ENCODE data around the gene CXorf66.

CXorf66 gene

DNA sequence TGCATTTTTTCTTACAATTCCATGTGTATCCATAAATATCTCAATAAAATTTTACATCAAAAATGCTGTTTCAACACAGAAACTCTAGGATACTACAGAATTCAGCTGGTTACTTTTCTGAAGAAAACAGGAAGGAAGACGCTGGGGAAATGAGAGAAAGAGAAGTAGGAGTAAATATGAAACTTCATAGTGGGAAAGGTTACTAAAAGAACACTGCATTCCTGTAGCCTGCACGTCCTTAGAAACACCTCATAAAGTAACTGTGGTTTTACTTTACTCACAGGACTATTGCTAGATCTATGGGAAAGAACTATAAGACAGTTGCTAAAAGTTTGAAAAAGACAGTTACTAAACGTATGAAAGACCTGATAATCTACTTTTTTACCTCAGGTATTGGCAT lies 55.6 kb downstream of the CXorf66 start:
- no peak overlapping the region for H3K4me3 ChIP-seq (replicated peaks; ENCODE audit: low read depth, low read length)
- no peak for DNase-seq (ENCODE audit: extremely low read depth, low read depth)
- TF ChIP-seq, protein P1, sequence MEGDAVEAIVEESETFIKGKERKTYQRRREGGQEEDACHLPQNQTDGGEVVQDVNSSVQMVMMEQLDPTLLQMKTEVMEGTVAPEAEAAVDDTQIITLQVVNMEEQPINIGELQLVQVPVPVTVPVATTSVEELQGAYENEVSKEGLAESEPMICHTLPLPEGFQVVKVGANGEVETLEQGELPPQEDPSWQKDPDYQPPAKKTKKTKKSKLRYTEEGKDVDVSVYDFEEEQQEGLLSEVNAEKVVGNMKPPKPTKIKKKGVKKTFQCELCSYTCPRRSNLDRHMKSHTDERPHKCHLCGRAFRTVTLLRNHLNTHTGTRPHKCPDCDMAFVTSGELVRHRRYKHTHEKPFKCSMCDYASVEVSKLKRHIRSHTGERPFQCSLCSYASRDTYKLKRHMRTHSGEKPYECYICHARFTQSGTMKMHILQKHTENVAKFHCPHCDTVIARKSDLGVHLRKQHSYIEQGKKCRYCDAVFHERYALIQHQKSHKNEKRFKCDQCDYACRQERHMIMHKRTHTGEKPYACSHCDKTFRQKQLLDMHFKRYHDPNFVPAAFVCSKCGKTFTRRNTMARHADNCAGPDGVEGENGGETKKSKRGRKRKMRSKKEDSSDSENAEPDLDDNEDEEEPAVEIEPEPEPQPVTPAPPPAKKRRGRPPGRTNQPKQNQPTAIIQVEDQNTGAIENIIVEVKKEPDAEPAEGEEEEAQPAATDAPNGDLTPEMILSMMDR (IDR thresholded peaks at IDR 0.05; ENCODE audit: low read depth, low read length, missing control alignments): no peak

DNA sequence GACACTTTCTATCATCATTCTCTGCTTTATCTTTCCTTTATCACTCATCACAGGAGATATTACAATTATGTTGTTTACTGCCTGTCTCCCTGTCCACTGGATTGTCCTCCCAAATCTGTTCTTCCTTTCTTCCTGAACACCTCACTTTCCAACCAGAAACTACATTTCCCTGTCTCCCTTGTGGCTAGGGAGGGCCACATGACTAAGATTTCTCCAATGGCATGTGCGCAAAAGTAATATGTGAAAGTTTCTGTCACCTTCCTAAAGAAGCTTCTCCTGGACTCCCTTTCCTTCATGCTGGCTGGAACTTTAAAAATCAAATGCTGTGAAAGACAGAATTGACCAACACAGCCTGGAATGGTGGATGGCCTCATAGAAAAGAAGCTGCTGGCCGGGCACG lies 58.2 kb downstream of the CXorf66 start:
- TF ChIP-seq, protein P1 (IDR thresholded peaks at IDR 0.05; ENCODE audit: low read depth, low read length, missing control alignments): no peak
- no peak overlapping the region for H3K4me3 ChIP-seq (replicated peaks; ENCODE audit: low read depth, low read length)
- no peak for DNase-seq (ENCODE audit: extremely low read depth, low read depth)

DNA sequence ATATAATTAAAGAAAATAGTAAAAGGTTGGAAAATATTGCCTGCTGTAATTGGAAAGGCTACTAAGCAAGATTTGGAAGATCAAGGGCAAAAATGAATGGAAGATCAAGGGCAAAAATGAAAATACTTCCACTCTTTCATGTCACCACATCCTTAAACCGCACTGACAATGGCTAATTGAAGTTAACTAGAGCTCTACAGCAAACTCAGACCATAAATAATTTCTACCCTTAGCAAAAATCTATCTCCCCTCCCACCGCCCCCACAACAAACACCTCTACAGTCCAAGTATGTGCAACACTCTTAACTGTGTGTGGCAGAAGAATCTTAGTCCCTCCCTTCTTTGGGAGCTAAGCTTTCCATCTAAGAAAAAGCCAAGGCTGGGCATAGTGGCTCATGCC lies 59.6 kb downstream of the CXorf66 start:
- H3K4me3 ChIP-seq (replicated peaks; ENCODE audit: low read depth, low read length): no peak overlapping the region
- DNase-seq (ENCODE audit: extremely low read depth, low read depth): no peak
- TF ChIP-seq, protein P1 (IDR thresholded peaks at IDR 0.05; ENCODE audit: low read depth, low read length, missing control alignments): no peak
